CD4-positive, CD25-positive, alpha-beta regulatory T cell (primary cell): ENCODE data around the gene SLC25A39. TPM values are rescaled to one million over a fixed set of nuclear protein-coding genes. Genes with fewer than 3 reads are reported as not detected.
"Not testable (repeated sequence)": the region's sequence is repeated elsewhere in the genome, so short reads cannot be mapped to it uniquely, and the experiment has no call there.

Experiments
- ATAC-seq, 2 donors: fragments of 150-1000 bp; cut with Tn5 transposase; one replicate each; pipeline ENCODE4 v1.10.0; 2021; ENCODE audit warnings: low read depth in 2 of 2, moderate number of reproducible peaks in 2 of 2, moderate library complexity in 1 of 2
- DNase-seq, 3 donors: peaks; one replicate each; pipeline versions ENCODE4 v3.0.0 to v3.0.0-alpha.2; 2012 to 2022; ENCODE audit warnings: mixed read lengths in 1 of 3
- H3K27ac ChIP-seq: one replicate; pipeline ENCODE4 v1.7.0; 2013; ENCODE audit warnings: mild to moderate bottlenecking, low read length; ENCODE audit not compliant: insufficient read depth, poor library complexity, severe bottlenecking
- H3K27me3 ChIP-seq: one replicate; pipeline ENCODE4 v1.7.0; 2013; ENCODE audit warnings: low read length; ENCODE audit not compliant: control insufficient read depth, insufficient read depth
- H3K36me3 ChIP-seq: one replicate; pipeline ENCODE4 v1.7.0; 2013; ENCODE audit warnings: mild to moderate bottlenecking, low read length, moderate library complexity; ENCODE audit not compliant: control insufficient read depth, insufficient read depth
- H3K4me1 ChIP-seq: 2 replicates; pipeline ENCODE4 v1.7.0; 2013; ENCODE audit warnings: mild to moderate bottlenecking, low read length; ENCODE audit not compliant: insufficient read depth, control insufficient read depth, poor library complexity, severe bottlenecking
- H3K4me3 ChIP-seq: one replicate; pipeline ENCODE4 v1.7.0; 2013; ENCODE audit warnings: low read depth, mild to moderate bottlenecking, low read length, moderate library complexity
- H3K9me3 ChIP-seq, 2 experiments: 1 replicate in 1 of 2; 2 replicates in 1 of 2; pipeline ENCODE4 v1.7.0; 2013; ENCODE audit warnings: low read length in 2 of 2, mild to moderate bottlenecking in 1 of 2, moderate library complexity in 1 of 2; ENCODE audit not compliant: control insufficient read depth in 2 of 2
- H3K27ac Mint-ChIP-seq, 3 donors: one replicate each; pipeline ENCODE4 v1.8.0; 2020 to 2022; ENCODE audit warnings: mild to moderate bottlenecking in 3 of 3, mixed read lengths in 3 of 3, moderate library complexity in 2 of 3
- H3K27me3 Mint-ChIP-seq: one replicate; pipeline ENCODE4 v1.8.0; 2022; ENCODE audit warnings: mild to moderate bottlenecking, mixed read lengths
- H3K36me3 Mint-ChIP-seq: one replicate; pipeline ENCODE4 v1.8.0; 2020; ENCODE audit warnings: mixed read lengths
- H3K4me1 Mint-ChIP-seq, 4 donors: one replicate each; pipeline ENCODE4 v1.8.0; 2020 to 2022; ENCODE audit warnings: mixed read lengths in 4 of 4, mild to moderate bottlenecking in 1 of 4
- H3K4me3 Mint-ChIP-seq, 4 donors: one replicate each; pipeline ENCODE4 v1.8.0; 2020 to 2022; ENCODE audit warnings: mild to moderate bottlenecking in 4 of 4, mixed read lengths in 4 of 4, moderate library complexity in 3 of 4
- H3K9me3 Mint-ChIP-seq, 7 donors: one replicate each; pipeline ENCODE4 v1.8.0; 2020 to 2022; ENCODE audit warnings: mixed read lengths in 7 of 7, mild to moderate bottlenecking in 3 of 7, moderate library complexity in 2 of 7
- polyA plus RNA-seq, 4 donors: library from polyadenylated mRNA; unstranded; fragments of 300-500 nt; fragmentation: Illumina TruSeq; gene quantifications; one replicate each; pipeline ENCODE4 v1.2.3, GENCODE V29; 2021
- total RNA-seq: library from RNA; stranded (reverse); gene quantifications from one replicate; pipeline ENCODE4 v1.2.3, GENCODE V29; 2022

The SLC25A39 gene
- total RNA-seq (64.7 TPM), polyA plus RNA-seq (100 to 1,000 TPM in 1 of 4 donors, 10 to 100 TPM in 3; 93.8 to 112 (median 98.4) TPM)

DNA sequence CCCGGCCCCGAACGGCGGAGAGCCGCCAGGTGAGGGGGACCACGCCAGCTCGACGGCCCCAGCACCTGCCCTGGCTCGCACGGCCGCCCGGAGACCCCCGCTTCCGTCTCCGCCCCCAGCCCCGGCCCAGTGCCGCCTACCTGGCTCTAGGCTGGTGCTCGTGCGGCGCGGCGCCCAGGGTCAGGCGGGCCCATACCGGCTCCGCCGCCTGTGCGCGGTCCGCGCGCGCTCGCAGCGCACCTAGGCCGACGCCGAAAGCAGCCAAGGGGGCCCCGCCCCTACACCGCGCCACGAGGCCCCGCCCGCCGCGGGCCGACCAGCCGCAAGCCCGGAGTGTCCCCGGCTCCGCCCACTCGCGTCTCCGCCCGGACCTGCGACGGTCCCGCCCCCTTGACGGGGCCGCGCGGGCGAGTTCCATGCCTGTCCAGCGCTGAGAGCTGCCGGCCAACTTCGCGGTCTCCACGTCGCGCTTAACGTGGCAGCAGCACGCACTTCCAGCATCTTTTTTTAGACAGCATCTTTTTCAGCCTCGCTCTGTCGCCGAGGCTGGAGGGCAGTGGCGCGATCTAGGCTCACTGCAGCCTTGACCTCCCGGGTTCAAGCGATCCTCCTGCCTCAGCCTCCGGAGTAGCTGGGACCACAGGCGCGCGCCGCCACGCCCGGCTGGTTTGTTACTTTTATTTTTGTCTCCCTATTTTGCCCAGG, at the start of gene SLC25A39:
Gene SLC25A39 (minus strand): TSS at position 253 of the 705 bp plus-strand sequence. CDS start 1,261 bp downstream, outside the sequence.
- H3K4me3 ChIP-seq = peak within 1 kb of the TSS; percentile 68
- peak within 1 kb of the TSS; percentile 93 for H3K27ac ChIP-seq
- Mint-ChIP-seq H3K36me3 (no peaks in the 10 kb centered on the region), H3K4me3 (peak within 1 kb of the TSS; percentile 90 to 99 (median 93)), H3K27ac (peak within 1 kb of the TSS; percentile 95 to 96 (median 96)), H3K4me1 (peaks cover 2 to 45% (median 10%) of the 10 kb centered on the region in 4 donors), H3K27me3 (peaks cover 5% of the 10 kb centered on the region), H3K9me3 (no peaks in the 10 kb centered on the region)
- H3K27me3 ChIP-seq = no peaks in the 10 kb centered on the region
- H3K4me1 ChIP-seq = peaks cover 18% of the 10 kb centered on the region
- H3K9me3 ChIP-seq = no peaks in the 10 kb centered on the region
- DNase-seq = peak; percentile 90 to 95 (median 94)
- H3K36me3 ChIP-seq = peaks cover 19% of the 10 kb centered on the region
- peak; percentile 75 to 80 for ATAC-seq

DNA sequence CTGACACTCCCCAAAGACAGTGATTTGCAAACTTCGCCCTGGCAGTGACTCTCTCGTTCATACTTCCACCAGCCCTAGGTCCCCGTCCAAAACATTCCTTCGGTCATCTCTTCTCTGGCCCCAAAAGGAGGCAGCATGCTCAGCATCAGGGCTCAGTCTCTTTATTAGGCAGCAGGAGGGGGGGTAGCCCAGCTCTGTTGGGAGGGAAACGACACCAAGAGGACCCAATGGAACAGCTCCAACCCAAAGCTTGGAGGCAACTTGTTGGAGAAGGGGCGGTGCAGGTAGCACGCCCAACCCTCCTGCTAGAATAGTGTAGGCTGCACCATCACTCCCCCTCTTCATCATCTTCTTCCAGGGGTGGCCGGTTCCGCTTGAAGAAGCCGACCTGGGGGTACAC, 47.4 kb upstream of the SLC25A39 start:
- Histone ChIP-seq H3K4me3 (no peak overlapping the region), H3K36me3 (no peaks in the 10 kb centered on the region), H3K4me1 (no peaks in the 10 kb centered on the region), H3K27me3 (no peaks in the 10 kb centered on the region), H3K9me3 (no peaks in the 10 kb centered on the region), H3K27ac (no peak overlapping the region)
- DNase-seq (no peak), ATAC-seq (no peak)
- H3K4me1 Mint-ChIP-seq = peaks cover 0 to 15% (median 5%) of the 10 kb centered on the region in 4 donors
- peaks cover 36% of the 10 kb centered on the region for H3K27me3 Mint-ChIP-seq
- peaks cover 0 to 1% (median 0%) of the 10 kb centered on the region in 7 donors for H3K9me3 Mint-ChIP-seq
- H3K27ac Mint-ChIP-seq = no peak overlapping the region
- peak overlapping the region in 1 of 4 donors; percentile 36 for H3K4me3 Mint-ChIP-seq
- H3K36me3 Mint-ChIP-seq = no peaks in the 10 kb centered on the region

- not testable (repeated sequence) for H3K27ac ChIP-seq, H3K4me1 ChIP-seq, H3K9me3 Mint-ChIP-seq, H3K36me3 Mint-ChIP-seq, H3K9me3 ChIP-seq, H3K4me3 ChIP-seq, ATAC-seq, H3K36me3 ChIP-seq, H3K27me3 ChIP-seq
- Mint-ChIP-seq H3K27ac (peak overlapping the region in 1 of 3 donors; percentile 60), H3K27me3 (peaks cover 47% of the 10 kb centered on the region), H3K4me1 (peaks cover 0 to 15% (median 6%) of the 10 kb centered on the region in 4 donors), H3K4me3 (peak overlapping the region in 3 of 4 donors; percentile 69 to 78 (median 75))
- peak in 1 of 3 donors; percentile 44 for DNase-seq
These were observed 44.9 kb upstream of the SLC25A39 start for GRCh38 chr17:44369414-44370023.

DNA sequence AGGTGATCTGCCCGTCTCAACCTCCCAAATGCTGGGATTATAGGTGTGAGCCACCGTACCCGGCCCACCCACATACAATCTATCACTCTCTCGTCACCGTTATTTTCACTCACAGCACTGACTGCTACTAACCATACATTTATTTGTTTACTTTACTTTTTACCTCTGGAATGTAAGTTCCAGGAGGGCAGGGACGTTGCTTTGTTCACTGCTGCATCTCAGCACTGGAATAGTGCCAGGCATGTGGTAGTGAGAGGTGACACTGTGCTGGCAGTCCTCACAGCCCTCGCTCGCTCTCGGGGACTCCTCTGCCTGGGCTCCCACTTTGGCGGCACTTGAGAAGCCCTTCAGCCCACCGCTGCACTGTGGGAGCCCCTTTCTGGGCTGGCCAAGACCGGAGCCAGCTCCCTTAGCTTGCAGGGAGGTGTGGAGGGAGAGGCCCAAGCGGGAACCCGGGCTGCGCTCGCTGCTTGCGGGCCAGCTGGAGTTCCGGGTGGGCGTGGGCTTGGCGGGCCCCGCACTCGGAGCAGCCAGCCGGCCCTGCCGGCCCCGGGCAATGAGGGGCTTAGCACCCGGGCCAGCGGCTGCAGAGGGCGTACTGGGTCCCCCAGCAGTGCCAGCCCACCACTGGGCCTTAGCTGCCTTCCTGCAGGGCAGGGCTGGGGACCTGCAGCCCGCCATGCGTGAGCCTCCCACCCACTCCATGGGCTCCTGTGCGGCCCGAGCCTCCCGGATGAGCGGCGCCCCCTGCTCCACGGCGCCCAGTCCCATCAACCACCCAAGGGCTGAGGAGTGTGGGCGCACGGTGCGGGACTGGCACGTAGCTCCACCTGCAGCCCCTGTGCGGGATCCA, 44.0 kb upstream of the SLC25A39 start:
- DNase-seq, H3K4me3 Mint-ChIP-seq, H3K9me3 ChIP-seq, H3K27me3 ChIP-seq, H3K27ac ChIP-seq, H3K9me3 Mint-ChIP-seq, H3K36me3 ChIP-seq, H3K27ac Mint-ChIP-seq, H3K4me3 ChIP-seq, H3K36me3 Mint-ChIP-seq, H3K4me1 ChIP-seq, ATAC-seq: not testable (repeated sequence)
- Mint-ChIP-seq H3K27me3 (peaks cover 44% of the 10 kb centered on the region), H3K4me1 (peaks cover 0 to 15% (median 6%) of the 10 kb centered on the region in 4 donors)

DNA sequence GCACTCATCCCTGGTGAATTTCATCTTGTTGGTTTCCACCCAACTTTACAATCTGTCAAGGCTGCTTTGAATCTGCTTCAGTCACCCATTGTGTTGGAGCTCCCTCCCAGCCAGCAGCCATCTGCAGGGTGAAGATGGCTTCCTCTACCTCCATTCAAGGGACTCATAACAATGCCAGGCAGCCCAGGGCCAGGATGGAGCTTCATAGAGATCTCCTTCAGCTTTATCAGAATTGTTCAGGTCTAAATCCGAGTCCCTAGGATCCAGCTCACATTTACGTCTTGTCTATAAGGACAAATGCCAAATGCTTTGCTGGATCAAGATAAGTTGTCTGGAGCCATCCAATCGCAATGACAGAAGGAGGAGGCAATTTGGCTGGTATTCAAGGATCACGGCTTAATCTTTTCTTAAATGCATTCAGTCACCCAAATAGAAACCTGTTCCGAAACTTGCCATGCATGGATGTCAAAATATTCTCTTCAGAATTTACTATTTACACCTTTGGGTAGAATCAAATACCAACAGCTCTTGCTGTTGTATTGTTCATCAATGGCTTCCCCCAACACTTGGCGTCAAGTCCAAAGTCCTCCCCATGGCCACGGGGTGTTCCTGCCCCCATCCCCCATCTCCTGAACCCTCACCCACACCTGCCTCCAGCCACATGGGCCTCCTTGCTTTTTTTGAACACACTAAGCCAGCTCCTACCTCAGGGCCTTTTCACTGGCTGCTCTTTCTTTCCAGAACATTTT, 42.8 kb upstream of the SLC25A39 start:
- H3K36me3 Mint-ChIP-seq = no peaks in the 10 kb centered on the region
- DNase-seq (no peak), ATAC-seq (no peak)
- Histone ChIP-seq H3K9me3 (no peaks in the 10 kb centered on the region), H3K4me1 (peaks cover 14% of the 10 kb centered on the region), H3K27me3 (no peaks in the 10 kb centered on the region), H3K4me3 (no peak overlapping the region), H3K27ac (no peak overlapping the region), H3K36me3 (no peaks in the 10 kb centered on the region)
- peaks cover 0 to 14% (median 7%) of the 10 kb centered on the region in 4 donors for H3K4me1 Mint-ChIP-seq
- H3K27me3 Mint-ChIP-seq = peaks cover 33% of the 10 kb centered on the region
- H3K9me3 Mint-ChIP-seq = peaks cover 0 to 2% (median 0%) of the 10 kb centered on the region in 7 donors
- H3K27ac Mint-ChIP-seq = peak overlapping the region in 1 of 3 donors; percentile 18
- peak overlapping the region in 1 of 4 donors; percentile 22 for H3K4me3 Mint-ChIP-seq

DNA sequence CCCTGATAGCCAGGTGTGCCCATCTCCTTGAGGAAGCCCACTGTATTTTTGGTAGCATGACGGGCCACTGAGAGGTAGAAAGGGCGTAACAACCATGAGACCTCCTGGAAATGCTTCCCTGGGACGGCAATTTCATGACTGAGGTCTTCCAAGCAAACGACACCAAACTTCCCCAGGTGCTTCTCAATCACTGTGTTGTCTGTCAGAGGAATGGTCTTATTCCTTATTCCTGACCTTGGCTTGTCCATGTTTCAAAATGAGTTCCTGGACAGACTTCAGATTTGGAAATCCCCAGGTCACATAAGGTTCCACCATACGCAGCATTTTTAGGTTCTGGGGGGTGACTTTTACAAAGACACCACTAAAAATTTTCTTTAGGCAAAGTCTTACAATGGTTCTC, 40.4 kb upstream of the SLC25A39 start:
- H3K4me3 ChIP-seq, H3K9me3 Mint-ChIP-seq, ATAC-seq, H3K9me3 ChIP-seq, H3K27ac Mint-ChIP-seq, H3K27ac ChIP-seq, H3K36me3 Mint-ChIP-seq, H3K27me3 ChIP-seq, H3K36me3 ChIP-seq, DNase-seq: not testable (repeated sequence)
- H3K4me1 Mint-ChIP-seq = peaks cover 0 to 13% (median 4%) of the 10 kb centered on the region in 4 donors
- peaks cover 15% of the 10 kb centered on the region for H3K4me1 ChIP-seq
- peak overlapping the region in 3 of 4 donors; percentile 41 to 82 (median 68) for H3K4me3 Mint-ChIP-seq
- peaks cover 34% of the 10 kb centered on the region for H3K27me3 Mint-ChIP-seq

DNA sequence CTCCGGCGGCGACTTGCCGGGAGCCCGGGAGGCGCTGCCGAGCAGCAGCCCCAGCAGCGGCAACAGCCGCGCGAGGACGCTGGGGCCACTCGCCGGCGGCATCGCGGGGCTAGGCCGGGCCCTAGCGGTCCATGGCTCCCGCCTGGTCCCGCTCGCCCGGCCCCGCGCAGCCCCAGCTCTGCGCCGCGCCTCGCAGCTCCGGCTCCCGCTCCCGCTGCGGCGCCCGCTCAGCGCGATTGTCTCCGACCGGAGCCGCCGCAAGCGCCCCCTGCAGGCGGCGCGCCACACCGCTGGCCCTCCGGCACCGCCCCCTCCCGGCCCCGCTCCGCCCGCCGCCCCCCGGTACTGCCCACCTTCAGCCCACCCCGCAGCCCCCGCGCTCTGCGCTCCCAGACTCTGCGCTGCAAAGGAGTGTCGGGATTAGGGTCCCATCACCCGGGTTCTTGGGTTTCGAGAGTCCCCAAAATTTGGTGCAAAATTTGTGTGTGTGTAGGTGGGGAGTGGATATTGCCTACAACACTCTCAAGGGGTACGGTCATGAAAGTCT, 39.1 kb upstream of the SLC25A39 start, which contains the start of gene FAM171A2:
Gene FAM171A2 (minus strand): TSS at position 241 of the 547 bp plus-strand sequence. CDS start 139 bp downstream, at position 102.
- no peaks in the 10 kb centered on the region for H3K27me3 ChIP-seq
- DNase-seq (peak; percentile 53 to 62 (median 57)), ATAC-seq (peak; percentile 76 to 85)
- no peak within 1 kb of the TSS for H3K4me3 ChIP-seq
- Mint-ChIP-seq H3K4me1 (peaks cover 0 to 14% (median 0%) of the 10 kb centered on the region in 4 donors), H3K4me3 (peak within 1 kb of the TSS; percentile 41 to 89 (median 84)), H3K9me3 (peaks cover 0 to 2% (median 0%) of the 10 kb centered on the region in 7 donors), H3K27me3 (peaks cover 34% of the 10 kb centered on the region), H3K36me3 (no peaks in the 10 kb centered on the region), H3K27ac (no peak within 1 kb of the TSS)
- no peaks in the 10 kb centered on the region for H3K9me3 ChIP-seq
- H3K27ac ChIP-seq = no peak within 1 kb of the TSS
- peaks cover 15% of the 10 kb centered on the region for H3K4me1 ChIP-seq
- H3K36me3 ChIP-seq = no peaks in the 10 kb centered on the region
